SU-DHL-6 (cell line): ENCODE results near the gene TM4SF1.
"Not testable (repeated sequence)": the region's sequence is repeated elsewhere in the genome, so short reads cannot be mapped to it uniquely, and the experiment has no call there.

Experiments used
- H2AFZ ChIP-seq: fragments of 200-600 bp; sonication (generic); 2 replicates; pipeline ENCODE4 v1.6.1; 2014; ENCODE audit warnings: low read depth, mild to moderate bottlenecking, moderate library complexity, mixed read lengths, antibody characterized with exemption, low read length; ENCODE audit not compliant: severe bottlenecking
- H3F3A ChIP-seq: fragments of 200-600 bp; shearing (Covaris generic); 2 replicates; pipeline ENCODE4 v1.6.0; 2016; ENCODE audit warnings: antibody characterized with exemption, mild to moderate bottlenecking; ENCODE audit not compliant: insufficient read depth
- H3K27ac ChIP-seq: fragments of 200-600 bp; sonication (generic); 2 replicates; pipeline ENCODE4 v1.5.1; 2016; ENCODE audit warnings: low read depth, mild to moderate bottlenecking, low read length, moderate library complexity, mixed read lengths
- H3K27me3 ChIP-seq: fragments of 200-600 bp; sonication (generic), shearing (Covaris generic); 2 replicates; pipeline ENCODE4 v1.6.0; 2014; ENCODE audit warnings: mild to moderate bottlenecking, low read length
- H3K36me3 ChIP-seq: fragments of 200-600 bp; sonication (generic); 2 replicates; pipeline ENCODE4 v1.6.1; 2014; ENCODE audit warnings: mild to moderate bottlenecking, low read length, mixed read lengths
- H3K4me2 ChIP-seq: fragments of 300-600, 200-600 bp; shearing (Covaris generic), sonication (generic); 2 replicates; pipeline ENCODE4 v1.6.0; 2014; ENCODE audit warnings: low read length, low read depth, mild to moderate bottlenecking; ENCODE audit not compliant: poor library complexity, severe bottlenecking
- H3K4me3 ChIP-seq: fragments of 200-600 bp; sonication (generic); 2 replicates; pipeline ENCODE4 v1.5.1; 2014; ENCODE audit warnings: antibody characterized with exemption, low read length, mild to moderate bottlenecking, mixed read lengths; ENCODE audit not compliant: insufficient read depth, poor library complexity, severe bottlenecking
- H3K79me2 ChIP-seq: fragments of 200-600 bp; sonication (generic); 2 replicates; pipeline ENCODE4 v1.6.1; 2014; ENCODE audit warnings: mild to moderate bottlenecking, low read length, moderate library complexity; ENCODE audit not compliant: insufficient read depth
- H3K9ac ChIP-seq: fragments of 200-600 bp; sonication (generic); 2 replicates; pipeline ENCODE4 v1.7.0; 2014; ENCODE audit warnings: mild to moderate bottlenecking, low read length
- H3K9me2 ChIP-seq: fragments of 200-600 bp; sonication (generic); replicated peaks from 2 replicates; pipeline ENCODE4 v1.6.1; 2014; ENCODE audit warnings: low read length; ENCODE audit not compliant: insufficient read depth
- H3K9me3 ChIP-seq: fragments of 200-600 bp; sonication (generic); 2 replicates; pipeline ENCODE4 v1.6.1; 2014; ENCODE audit warnings: low read length, mixed read lengths; ENCODE audit not compliant: insufficient read depth
- H4K20me1 ChIP-seq: fragments of 200-600 bp; sonication (generic); 2 replicates; pipeline ENCODE4 v1.6.1; 2014; ENCODE audit warnings: low read depth, mild to moderate bottlenecking, antibody characterized with exemption, low read length, moderate library complexity, mixed read lengths
- EZH2phosphoT487 ChIP-seq: fragments of 200-600 bp; sonication (generic), shearing (Covaris generic); conservative IDR thresholded peaks from 2 replicates; pipeline ENCODE4 v1.6.1; 2018; ENCODE audit warnings: mild to moderate bottlenecking, antibody characterized with exemption, low read length, moderate library complexity, mixed read lengths
- TF ChIP-seq, protein P1 (sequence below): fragments of 200-600 bp; sonication (generic); IDR thresholded peaks from one replicate; pipeline ENCODE4 v1.5.1; 2017; ENCODE audit warnings: antibody characterized with exemption, mild to moderate bottlenecking, low read length, moderate library complexity; ENCODE audit not compliant: insufficient read depth, poor library complexity, severe bottlenecking

TM4SF1 gene

DNA sequence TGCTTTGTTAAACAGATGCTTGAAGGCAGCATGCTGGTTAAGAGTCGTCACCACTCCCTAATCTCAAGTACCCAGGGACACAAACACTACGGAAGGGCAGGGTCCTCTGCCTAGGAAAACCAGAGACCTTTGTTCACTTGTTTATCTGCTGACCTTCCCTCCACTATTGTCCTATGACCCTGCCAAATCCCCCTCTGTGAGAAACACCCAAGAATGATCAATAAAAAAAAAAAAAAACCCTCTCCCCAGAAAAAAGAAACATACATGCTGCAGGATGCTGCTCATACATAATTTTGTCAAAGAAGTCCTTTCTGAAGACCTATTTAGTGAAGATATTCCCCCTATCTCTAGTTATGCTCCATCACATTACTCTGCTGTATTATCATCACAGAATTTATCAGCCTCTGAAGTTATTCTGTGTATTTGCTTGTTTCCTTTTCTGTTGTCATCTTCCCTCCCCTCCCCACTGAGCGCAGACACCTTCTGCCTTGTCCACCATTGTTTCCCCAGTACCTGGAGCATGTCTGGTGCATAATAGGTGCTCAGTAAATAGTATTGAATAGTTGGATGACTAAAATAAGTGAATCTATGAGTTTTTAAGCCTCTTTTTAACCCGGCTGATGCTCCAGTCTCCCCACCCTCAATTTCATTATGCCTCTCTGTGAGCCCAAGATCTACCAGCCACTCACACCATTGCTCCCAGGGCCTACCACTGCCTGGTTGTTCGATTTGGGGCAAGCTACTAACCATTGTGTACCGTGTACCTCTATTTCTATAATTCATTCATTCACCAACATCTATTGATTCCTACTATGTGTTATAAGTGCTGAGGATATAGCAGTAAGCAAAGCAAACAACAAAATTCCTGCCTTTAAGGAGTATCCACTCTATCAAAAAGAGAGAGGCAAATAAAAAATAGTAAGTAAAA lies 4.0 kb upstream of the TM4SF1 start:
- Histone ChIP-seq H3K36me3 (no peaks in the 10 kb centered on the region), H3K4me3 (no peak overlapping the region), H2AFZ (no peak overlapping the region), H3K27ac (no peak overlapping the region), H3K79me2 (no peaks in the 10 kb centered on the region), H3K9me3 (no peaks in the 10 kb centered on the region), H3K9me2 (no peaks in the 10 kb centered on the region), H3K4me2 (no peak overlapping the region), H3K27me3 (no peaks in the 10 kb centered on the region), H3F3A (no peaks in the 10 kb centered on the region), H4K20me1 (no peaks in the 10 kb centered on the region), H3K9ac (no peak overlapping the region)
- TF ChIP-seq EZH2phosphoT487: no peak
- TF ChIP-seq, protein P1, sequence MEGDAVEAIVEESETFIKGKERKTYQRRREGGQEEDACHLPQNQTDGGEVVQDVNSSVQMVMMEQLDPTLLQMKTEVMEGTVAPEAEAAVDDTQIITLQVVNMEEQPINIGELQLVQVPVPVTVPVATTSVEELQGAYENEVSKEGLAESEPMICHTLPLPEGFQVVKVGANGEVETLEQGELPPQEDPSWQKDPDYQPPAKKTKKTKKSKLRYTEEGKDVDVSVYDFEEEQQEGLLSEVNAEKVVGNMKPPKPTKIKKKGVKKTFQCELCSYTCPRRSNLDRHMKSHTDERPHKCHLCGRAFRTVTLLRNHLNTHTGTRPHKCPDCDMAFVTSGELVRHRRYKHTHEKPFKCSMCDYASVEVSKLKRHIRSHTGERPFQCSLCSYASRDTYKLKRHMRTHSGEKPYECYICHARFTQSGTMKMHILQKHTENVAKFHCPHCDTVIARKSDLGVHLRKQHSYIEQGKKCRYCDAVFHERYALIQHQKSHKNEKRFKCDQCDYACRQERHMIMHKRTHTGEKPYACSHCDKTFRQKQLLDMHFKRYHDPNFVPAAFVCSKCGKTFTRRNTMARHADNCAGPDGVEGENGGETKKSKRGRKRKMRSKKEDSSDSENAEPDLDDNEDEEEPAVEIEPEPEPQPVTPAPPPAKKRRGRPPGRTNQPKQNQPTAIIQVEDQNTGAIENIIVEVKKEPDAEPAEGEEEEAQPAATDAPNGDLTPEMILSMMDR: no peak

DNA sequence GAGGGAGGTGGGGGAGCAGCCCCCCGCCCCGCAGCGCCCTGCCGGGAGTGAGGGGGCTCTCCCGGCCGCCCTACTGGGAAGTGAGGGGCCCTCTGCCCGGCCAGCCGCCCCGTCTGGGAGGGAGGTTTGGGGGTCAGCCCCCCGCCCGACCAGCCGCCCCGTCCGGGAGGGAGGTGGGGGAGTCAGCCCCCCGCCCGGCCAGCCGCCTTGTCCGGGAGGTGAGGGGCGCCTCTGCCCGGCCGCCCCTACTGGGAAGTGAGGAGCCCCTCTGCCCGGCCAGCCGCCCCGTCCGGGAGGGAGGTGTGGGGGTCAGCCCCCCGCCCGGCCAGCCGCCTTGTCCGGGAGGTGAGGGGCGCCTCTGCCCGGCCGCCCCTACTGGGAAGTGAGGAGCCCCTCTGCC lies 2.8 kb upstream of the TM4SF1 start:
- not testable (repeated sequence) for H3F3A ChIP-seq, H3K9ac ChIP-seq, H3K4me3 ChIP-seq, H3K9me3 ChIP-seq, H4K20me1 ChIP-seq, H3K79me2 ChIP-seq, H2AFZ ChIP-seq, H3K9me2 ChIP-seq, H3K36me3 ChIP-seq, H3K27ac ChIP-seq, H3K4me2 ChIP-seq, H3K27me3 ChIP-seq

DNA sequence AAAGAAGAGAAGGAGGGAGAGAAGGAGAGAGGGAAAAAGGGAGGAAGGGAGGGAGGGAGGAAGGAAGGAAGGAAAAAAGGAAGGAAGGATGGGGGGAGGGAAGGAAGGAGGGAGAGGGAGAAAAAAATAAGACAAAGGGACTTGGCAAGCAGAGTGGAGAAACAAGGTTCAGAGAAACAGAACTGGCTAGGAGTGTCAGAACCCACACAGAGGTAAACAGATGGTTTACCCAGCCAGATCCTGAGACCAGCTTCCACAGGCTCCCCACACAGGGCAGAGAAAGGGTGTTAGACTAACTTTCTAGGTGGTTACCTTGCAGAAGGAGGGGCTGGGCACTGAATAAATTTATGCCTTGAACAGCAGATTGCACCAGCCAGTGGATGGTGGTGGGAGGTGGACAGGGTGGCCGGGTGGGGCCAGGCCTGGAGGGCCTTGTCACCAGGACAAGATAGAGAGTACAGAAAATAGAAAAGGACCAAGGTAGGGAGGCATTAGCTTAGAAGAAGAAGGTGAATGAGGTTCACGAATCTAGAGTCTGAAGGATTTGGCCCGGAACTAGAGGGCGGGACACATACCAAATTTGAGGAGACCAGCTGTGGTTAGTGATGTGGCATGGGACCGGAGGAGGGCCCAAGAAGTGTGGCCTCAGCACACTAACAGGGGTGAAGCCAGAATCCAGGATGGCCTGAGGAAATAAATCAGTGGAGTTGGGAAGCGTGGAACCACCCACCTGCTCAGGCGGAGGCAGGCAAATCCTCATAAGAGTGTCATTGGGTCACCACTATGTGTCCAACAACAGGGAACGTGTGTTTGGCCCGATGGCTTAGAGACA lies 1.2 kb upstream of the TM4SF1 start:
- Histone ChIP-seq H3F3A (no peaks in the 10 kb centered on the region), H3K9ac (no peak overlapping the region), H3K36me3 (no peaks in the 10 kb centered on the region), H4K20me1 (no peaks in the 10 kb centered on the region), H3K27ac (no peak overlapping the region), H3K79me2 (no peaks in the 10 kb centered on the region), H3K9me2 (no peaks in the 10 kb centered on the region), H3K4me2 (no peak overlapping the region), H3K27me3 (no peaks in the 10 kb centered on the region), H3K9me3 (no peaks in the 10 kb centered on the region), H2AFZ (no peak overlapping the region), H3K4me3 (no peak overlapping the region)
- no peak for TF ChIP-seq EZH2phosphoT487
- TF ChIP-seq, protein P1: no peak
